IPS-11a (cell line): ENCODE data around the gene EIF5.

Source experiments
- H3K4me3 ChIP-seq: one replicate; pipeline ENCODE4 v1.5.1; 2013; ENCODE audit warnings: low read depth, low read length, control low read depth

Gene EIF5

GRCh38 chr14:103333754-103334643, at the start of gene EIF5:
Gene EIF5 (plus strand): TSS chr14:103334237. CDS start chr14:103335861, 1,624 bp downstream.
- peak within 1 kb of the TSS; percentile 93 for H3K4me3 ChIP-seq

GRCh38 chr14:103284574-103285467, 49.2 kb upstream of the EIF5 start:
- no peak overlapping the region for H3K4me3 ChIP-seq

GRCh38 chr14:103286460-103286859, 47.6 kb upstream of the EIF5 start:
- H3K4me3 ChIP-seq, result no peak overlapping the region

GRCh38 chr14:103286968-103287850, 46.8 kb upstream of the EIF5 start:
- H3K4me3 ChIP-seq, result no peak overlapping the region

- H3K4me3 ChIP-seq, result no peak overlapping the region
Observed at GRCh38 chr14:103288076-103288766, 45.8 kb upstream of the EIF5 start.

GRCh38 chr14:103290056-103290455, 44.0 kb upstream of the EIF5 start:
- no peak overlapping the region for H3K4me3 ChIP-seq

- no peak overlapping the region for H3K4me3 ChIP-seq
Observed at GRCh38 chr14:103290494-103290893, 43.5 kb upstream of the EIF5 start.

GRCh38 chr14:103290961-103291360, 43.1 kb upstream of the EIF5 start:
- H3K4me3 ChIP-seq, result no peak overlapping the region

- H3K4me3 ChIP-seq, result no peak overlapping the region
Observed at GRCh38 chr14:103292426-103293374, 41.3 kb upstream of the EIF5 start.

- no peak overlapping the region for H3K4me3 ChIP-seq
Observed at GRCh38 chr14:103293465-103293864, 40.6 kb upstream of the EIF5 start.

GRCh38 chr14:103294091-103294490, 39.9 kb upstream of the EIF5 start:
- H3K4me3 ChIP-seq, result no peak overlapping the region

GRCh38 chr14:103296007-103296406, 38.0 kb upstream of the EIF5 start:
- H3K4me3 ChIP-seq, result no peak overlapping the region

- H3K4me3 ChIP-seq, result no peak overlapping the region
Observed at GRCh38 chr14:103296987-103297386, 37.0 kb upstream of the EIF5 start.

- no peak overlapping the region for H3K4me3 ChIP-seq
Observed at GRCh38 chr14:103298620-103299019, 35.4 kb upstream of the EIF5 start.

- no peak overlapping the region for H3K4me3 ChIP-seq
Observed at GRCh38 chr14:103301512-103302354, 32.3 kb upstream of the EIF5 start.

- no peak overlapping the region for H3K4me3 ChIP-seq
Observed at GRCh38 chr14:103302966-103303365, 31.1 kb upstream of the EIF5 start.

- no peak overlapping the region for H3K4me3 ChIP-seq
Observed at GRCh38 chr14:103304706-103305105, 29.3 kb upstream of the EIF5 start.
